KMS-11 (cell line): Measurements from ENCODE around the gene IGFBP5.

Experiments used
- H2AFZ ChIP-seq: fragments of 200-600 bp; sonication (generic); 2 replicates; pipeline ENCODE4 v1.6.1; 2016; ENCODE audit warnings: antibody characterized with exemption, mixed run types, low read depth
- H3K27ac ChIP-seq: fragments of 200-600 bp; sonication (generic); 2 replicates; pipeline ENCODE4 v1.6.1; 2016; ENCODE audit warnings: mild to moderate bottlenecking, mixed run types
- H3K27me3 ChIP-seq: fragments of 200-600 bp; sonication (generic); 2 replicates; pipeline ENCODE4 v1.6.1; 2017; ENCODE audit warnings: mild to moderate bottlenecking, low read depth, mixed run types, moderate library complexity; ENCODE audit not compliant: insufficient read depth
- H3K36me3 ChIP-seq: fragments of 200-600 bp; sonication (generic); 2 replicates; pipeline ENCODE4 v1.6.1; 2017; ENCODE audit warnings: mild to moderate bottlenecking, mixed run types; ENCODE audit not compliant: insufficient read depth
- H3K4me1 ChIP-seq: fragments of 200-600 bp; sonication (generic); 2 replicates; pipeline ENCODE4 v1.6.1; 2016; ENCODE audit warnings: mild to moderate bottlenecking, low read depth, mixed run types; ENCODE audit not compliant: poor library complexity, severe bottlenecking
- H3K4me2 ChIP-seq: fragments of 200-600 bp; sonication (generic); 2 replicates; pipeline ENCODE4 v1.7.0; 2016; ENCODE audit warnings: mild to moderate bottlenecking, mixed run types
- H3K4me3 ChIP-seq: fragments of 200-600 bp; sonication (generic); IDR thresholded peaks from 2 replicates; pipeline ENCODE4 v1.6.1; 2017; ENCODE audit warnings: low read depth, low read length, mixed read lengths; ENCODE audit not compliant: insufficient read depth
- H3K79me2 ChIP-seq: fragments of 200-600 bp; sonication (generic); 2 replicates; pipeline ENCODE4 v1.6.1; 2016; ENCODE audit warnings: low read depth, mixed run types; ENCODE audit not compliant: insufficient read depth
- H3K9ac ChIP-seq: fragments of 200-600 bp; sonication (generic); 2 replicates; pipeline ENCODE4 v1.6.1; 2016; ENCODE audit warnings: mild to moderate bottlenecking, mixed run types
- H4K20me1 ChIP-seq: fragments of 200-600 bp; sonication (generic); 2 replicates; pipeline ENCODE4 v1.6.1; 2016; ENCODE audit warnings: mild to moderate bottlenecking, mixed run types; ENCODE audit not compliant: insufficient read depth
- CTCF ChIP-seq: fragments of 200-600 bp; sonication (generic); conservative IDR thresholded peaks from 2 replicates; pipeline ENCODE4 v1.6.1; 2017; ENCODE audit warnings: low read depth, mild to moderate bottlenecking, antibody characterized with exemption, low read length, moderate library complexity, mixed read lengths

IGFBP5 gene

DNA sequence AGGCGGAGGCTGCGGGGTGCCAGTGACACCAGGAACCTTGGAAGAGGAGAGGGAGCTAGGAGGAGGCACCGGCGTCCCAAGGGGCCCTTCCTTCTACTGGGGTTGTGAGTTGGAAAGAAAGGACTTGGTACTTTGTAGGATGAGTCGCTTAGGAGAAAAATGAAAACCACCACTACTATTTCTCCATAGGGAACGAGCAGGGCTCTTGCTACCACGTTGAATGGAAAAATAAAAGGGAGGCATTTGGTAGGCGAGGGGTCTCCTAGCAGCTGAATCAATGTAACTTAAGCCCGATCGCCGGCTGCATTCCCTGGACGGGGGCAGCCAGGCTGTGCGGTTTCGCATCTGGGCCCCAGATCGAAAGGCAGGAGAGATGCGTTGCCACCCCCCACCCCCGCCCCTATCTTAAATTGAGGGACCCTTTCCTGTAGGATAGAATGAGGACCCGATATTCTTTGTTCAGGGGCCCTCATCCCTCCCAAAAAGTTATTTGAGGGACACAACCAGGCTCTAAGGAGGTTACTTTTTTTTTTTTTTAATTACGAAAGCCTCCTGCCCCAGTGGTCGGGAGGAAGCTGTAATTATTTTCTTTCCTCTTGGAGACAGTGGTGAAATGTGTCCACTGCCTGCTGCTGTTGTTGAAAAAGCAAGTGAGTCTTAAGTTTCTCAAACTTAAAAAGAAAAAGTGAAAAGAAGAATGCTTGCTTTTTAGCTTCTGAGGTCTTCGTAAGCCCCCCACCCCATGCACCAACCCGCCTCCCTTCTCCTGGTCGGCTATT is 60.8 kb downstream of the IGFBP5 start:
- no peak overlapping the region for H3K27ac ChIP-seq
- H3K79me2 ChIP-seq, result no peaks in the 10 kb centered on the region
- no peaks in the 10 kb centered on the region for H3K27me3 ChIP-seq
- no peak overlapping the region for H3K4me2 ChIP-seq
- H3K4me1 ChIP-seq, result no peaks in the 10 kb centered on the region
- H3K4me3 ChIP-seq, result no peak overlapping the region
- no peak overlapping the region for H2AFZ ChIP-seq
- no peak overlapping the region for H3K9ac ChIP-seq
- no peaks in the 10 kb centered on the region for H3K36me3 ChIP-seq
- TF ChIP-seq CTCF, result no peak
- no peaks in the 10 kb centered on the region for H4K20me1 ChIP-seq

DNA sequence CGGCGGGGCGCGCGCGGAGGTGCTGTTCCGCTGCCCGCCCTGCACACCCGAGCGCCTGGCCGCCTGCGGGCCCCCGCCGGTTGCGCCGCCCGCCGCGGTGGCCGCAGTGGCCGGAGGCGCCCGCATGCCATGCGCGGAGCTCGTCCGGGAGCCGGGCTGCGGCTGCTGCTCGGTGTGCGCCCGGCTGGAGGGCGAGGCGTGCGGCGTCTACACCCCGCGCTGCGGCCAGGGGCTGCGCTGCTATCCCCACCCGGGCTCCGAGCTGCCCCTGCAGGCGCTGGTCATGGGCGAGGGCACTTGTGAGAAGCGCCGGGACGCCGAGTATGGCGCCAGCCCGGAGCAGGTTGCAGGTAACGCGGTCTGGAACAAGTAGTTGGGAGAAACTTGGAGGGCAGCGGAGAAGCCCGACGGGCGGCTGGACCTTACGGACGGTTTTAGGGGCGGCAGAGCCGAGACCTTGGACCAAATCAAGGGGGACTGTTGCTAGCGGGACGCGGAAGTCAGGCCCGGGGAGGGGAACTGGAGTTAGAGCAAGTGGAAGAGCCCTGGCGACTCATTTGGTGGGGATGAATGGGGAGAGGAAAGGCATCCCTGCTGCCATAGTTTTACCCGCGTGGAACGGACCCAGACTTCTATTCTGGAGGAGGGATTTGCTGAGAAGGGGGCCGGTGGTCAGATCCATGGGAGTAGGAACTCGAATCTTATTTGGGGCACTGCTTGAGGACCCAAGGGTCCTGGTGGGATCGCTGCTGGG is 61.6 kb downstream of the IGFBP5 start:
- no peaks in the 10 kb centered on the region for H3K79me2 ChIP-seq
- H4K20me1 ChIP-seq, result no peaks in the 10 kb centered on the region
- no peaks in the 10 kb centered on the region for H3K4me1 ChIP-seq
- H3K36me3 ChIP-seq, result no peaks in the 10 kb centered on the region
- no peak overlapping the region for H3K4me3 ChIP-seq
- H2AFZ ChIP-seq, result no peak overlapping the region
- H3K9ac ChIP-seq, result no peak overlapping the region
- no peak overlapping the region for H3K27ac ChIP-seq
- H3K27me3 ChIP-seq, result no peaks in the 10 kb centered on the region
- no peak overlapping the region for H3K4me2 ChIP-seq
- TF ChIP-seq CTCF, result no peak

- Histone ChIP-seq H3K27me3 (no peaks in the 10 kb centered on the region), H3K4me1 (no peaks in the 10 kb centered on the region), H3K9ac (no peak within 1 kb of the TSS), H3K4me3 (no peak within 1 kb of the TSS), H4K20me1 (no peaks in the 10 kb centered on the region), H3K79me2 (no peaks in the 10 kb centered on the region), H3K27ac (no peak within 1 kb of the TSS), H2AFZ (no peak within 1 kb of the TSS), H3K4me2 (no peak within 1 kb of the TSS), H3K36me3 (no peaks in the 10 kb centered on the region)
- no peak for TF ChIP-seq CTCF
Observed at GRCh38 chr2:216632952-216633615, 62.3 kb downstream of the IGFBP5 start, which contains the start of gene IGFBP2. Gene IGFBP2, plus strand, starts transcription at chr2:216633420. Its CDS starts 104 bp downstream, at chr2:216633524.

- H3K4me2 ChIP-seq, result no peak overlapping the region
- H3K4me3 ChIP-seq, result no peak overlapping the region
- no peak for TF ChIP-seq CTCF
- H3K27me3 ChIP-seq, result no peaks in the 10 kb centered on the region
- no peaks in the 10 kb centered on the region for H3K4me1 ChIP-seq
- no peaks in the 10 kb centered on the region for H4K20me1 ChIP-seq
- no peak overlapping the region for H2AFZ ChIP-seq
- H3K27ac ChIP-seq, result no peak overlapping the region
- no peaks in the 10 kb centered on the region for H3K36me3 ChIP-seq
- no peak overlapping the region for H3K9ac ChIP-seq
- no peaks in the 10 kb centered on the region for H3K79me2 ChIP-seq
Observed at GRCh38 chr2:216632346-216632951, 62.9 kb downstream of the IGFBP5 start.
